HL-60 (cell line): Measurements from ENCODE around the gene MANBA.
A peak's percentile ranks its signal among the peaks of the same experiment; 100 is the strongest.

Source experiments
- DNase-seq, 2 experiments: peaks; one replicate each; pipeline ENCODE4 v3.0.0-alpha.2; 2010 to 2020; ENCODE audit warnings: low read depth in 1 of 2, low spot score in 1 of 2
- H3K27ac ChIP-seq: fragments of 250-450 bp; sonication (Bioruptor Pico); replicated peaks from 2 replicates; pipeline ENCODE4 v1.5.1; 2020; ENCODE audit warnings: mild to moderate bottlenecking, moderate library complexity
- H3K27me3 ChIP-seq: fragments of 250-450 bp; sonication (Bioruptor Pico); 2 replicates; pipeline ENCODE4 v1.5.1; 2021; ENCODE audit warnings: mild to moderate bottlenecking, moderate library complexity; ENCODE audit not compliant: insufficient read depth, poor library complexity, severe bottlenecking
- H3K4me3 ChIP-seq: replicated peaks from 2 replicates; pipeline ENCODE4 v1.5.1; 2011; ENCODE audit warnings: mild to moderate bottlenecking, control low read depth, low read length; ENCODE audit not compliant: insufficient read depth
- GABPA ChIP-seq: IDR thresholded peaks from 2 replicates; pipeline ENCODE4 v1.6.1; 2012; ENCODE audit warnings: low read depth
- POLR2AphosphoS5 ChIP-seq: IDR thresholded peaks from 2 replicates; pipeline ENCODE4 v1.6.1; 2012; ENCODE audit warnings: low read depth
- SPI1 ChIP-seq: IDR thresholded peaks from 2 replicates; pipeline ENCODE4 v1.6.1; 2012; ENCODE audit warnings: low read depth, mild to moderate bottlenecking, borderline replicate concordance
- TF ChIP-seq, protein P1 (sequence below): IDR thresholded peaks from one replicate; pipeline ENCODE4 v1.5.1; 2011; ENCODE audit warnings: low read length, control low read depth, inconsistent platforms; ENCODE audit not compliant: insufficient read depth
- TF ChIP-seq, protein P2 (sequence below): IDR thresholded peaks from 2 replicates; pipeline ENCODE4 v1.6.1; 2012; ENCODE audit warnings: low read depth; ENCODE audit not compliant: insufficient replicate concordance

Gene MANBA

DNA sequence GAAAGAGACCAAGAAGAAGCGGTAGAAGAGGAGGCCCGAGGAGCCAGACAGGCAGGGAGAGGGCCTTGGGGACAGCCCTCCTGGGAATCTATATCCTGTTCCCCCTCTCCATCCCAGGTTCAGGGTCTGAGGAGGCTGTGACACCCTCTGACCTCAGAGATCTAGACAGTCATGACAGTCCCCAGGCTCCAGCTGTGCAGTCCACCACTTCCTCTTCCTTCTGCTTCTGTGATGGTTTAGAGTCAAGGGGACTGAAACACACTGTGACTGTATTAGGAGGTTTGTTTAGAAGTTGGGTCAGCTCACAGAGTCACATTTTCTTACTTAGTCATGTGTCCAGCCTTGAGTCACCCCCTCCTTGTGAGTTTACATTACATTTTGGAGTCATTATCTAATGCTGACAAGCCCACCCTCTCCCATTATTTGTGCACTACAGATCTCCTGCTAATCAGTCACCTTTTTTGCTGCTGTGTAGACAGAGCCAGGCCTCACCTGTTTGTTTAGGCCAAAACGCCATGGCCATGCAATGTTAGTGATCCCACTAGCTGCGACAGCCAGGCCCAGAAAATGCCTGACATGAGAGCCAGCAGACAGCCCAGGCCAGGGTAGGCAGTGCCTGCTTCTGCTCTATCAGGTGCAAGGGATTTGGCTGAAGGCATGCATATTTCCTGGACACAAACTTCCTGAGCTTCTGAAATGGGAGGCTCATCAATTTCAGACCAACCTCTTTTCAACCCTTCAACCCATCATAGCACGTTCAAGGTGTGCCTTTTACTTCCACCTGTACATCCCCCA, 26.0 kb downstream of the MANBA start:
- DNase-seq: peak in 1 of 2 experiments; percentile 73
- H3K27ac ChIP-seq: peak overlapping the region; percentile 52
- TF ChIP-seq GABPA: peak; percentile 45; the same call in 1 of the 2 replicates
- TF ChIP-seq POLR2AphosphoS5: no peak
- TF ChIP-seq, protein P1, sequence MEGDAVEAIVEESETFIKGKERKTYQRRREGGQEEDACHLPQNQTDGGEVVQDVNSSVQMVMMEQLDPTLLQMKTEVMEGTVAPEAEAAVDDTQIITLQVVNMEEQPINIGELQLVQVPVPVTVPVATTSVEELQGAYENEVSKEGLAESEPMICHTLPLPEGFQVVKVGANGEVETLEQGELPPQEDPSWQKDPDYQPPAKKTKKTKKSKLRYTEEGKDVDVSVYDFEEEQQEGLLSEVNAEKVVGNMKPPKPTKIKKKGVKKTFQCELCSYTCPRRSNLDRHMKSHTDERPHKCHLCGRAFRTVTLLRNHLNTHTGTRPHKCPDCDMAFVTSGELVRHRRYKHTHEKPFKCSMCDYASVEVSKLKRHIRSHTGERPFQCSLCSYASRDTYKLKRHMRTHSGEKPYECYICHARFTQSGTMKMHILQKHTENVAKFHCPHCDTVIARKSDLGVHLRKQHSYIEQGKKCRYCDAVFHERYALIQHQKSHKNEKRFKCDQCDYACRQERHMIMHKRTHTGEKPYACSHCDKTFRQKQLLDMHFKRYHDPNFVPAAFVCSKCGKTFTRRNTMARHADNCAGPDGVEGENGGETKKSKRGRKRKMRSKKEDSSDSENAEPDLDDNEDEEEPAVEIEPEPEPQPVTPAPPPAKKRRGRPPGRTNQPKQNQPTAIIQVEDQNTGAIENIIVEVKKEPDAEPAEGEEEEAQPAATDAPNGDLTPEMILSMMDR: no peak
- peak; percentile 95 for TF ChIP-seq SPI1
- no peak overlapping the region for H3K4me3 ChIP-seq
- no peaks in the 10 kb centered on the region for H3K27me3 ChIP-seq

DNA sequence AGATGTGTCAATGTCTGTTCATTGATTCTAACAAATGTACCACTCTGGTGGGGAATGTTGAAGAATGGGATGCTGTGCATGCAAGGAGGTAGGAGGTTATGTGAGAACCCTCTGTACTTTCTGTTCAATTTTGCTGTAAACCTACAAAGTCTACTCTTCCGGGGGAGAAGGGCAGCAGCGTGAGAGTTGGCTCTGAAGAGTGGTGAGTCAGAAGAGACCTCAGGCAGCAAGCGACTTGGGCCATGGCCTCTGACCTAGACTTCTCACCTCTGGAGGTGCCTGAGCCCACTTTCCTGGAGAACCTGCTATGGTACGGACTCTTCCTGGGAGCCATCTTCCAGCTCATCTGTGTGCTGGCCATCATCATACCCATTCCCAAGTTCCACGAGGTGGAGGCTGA, 26.7 kb downstream of the MANBA start:
- H3K4me3 ChIP-seq: no peak overlapping the region
- TF ChIP-seq, protein P1: no peak
- no peak for TF ChIP-seq POLR2AphosphoS5
- TF ChIP-seq, protein P2, sequence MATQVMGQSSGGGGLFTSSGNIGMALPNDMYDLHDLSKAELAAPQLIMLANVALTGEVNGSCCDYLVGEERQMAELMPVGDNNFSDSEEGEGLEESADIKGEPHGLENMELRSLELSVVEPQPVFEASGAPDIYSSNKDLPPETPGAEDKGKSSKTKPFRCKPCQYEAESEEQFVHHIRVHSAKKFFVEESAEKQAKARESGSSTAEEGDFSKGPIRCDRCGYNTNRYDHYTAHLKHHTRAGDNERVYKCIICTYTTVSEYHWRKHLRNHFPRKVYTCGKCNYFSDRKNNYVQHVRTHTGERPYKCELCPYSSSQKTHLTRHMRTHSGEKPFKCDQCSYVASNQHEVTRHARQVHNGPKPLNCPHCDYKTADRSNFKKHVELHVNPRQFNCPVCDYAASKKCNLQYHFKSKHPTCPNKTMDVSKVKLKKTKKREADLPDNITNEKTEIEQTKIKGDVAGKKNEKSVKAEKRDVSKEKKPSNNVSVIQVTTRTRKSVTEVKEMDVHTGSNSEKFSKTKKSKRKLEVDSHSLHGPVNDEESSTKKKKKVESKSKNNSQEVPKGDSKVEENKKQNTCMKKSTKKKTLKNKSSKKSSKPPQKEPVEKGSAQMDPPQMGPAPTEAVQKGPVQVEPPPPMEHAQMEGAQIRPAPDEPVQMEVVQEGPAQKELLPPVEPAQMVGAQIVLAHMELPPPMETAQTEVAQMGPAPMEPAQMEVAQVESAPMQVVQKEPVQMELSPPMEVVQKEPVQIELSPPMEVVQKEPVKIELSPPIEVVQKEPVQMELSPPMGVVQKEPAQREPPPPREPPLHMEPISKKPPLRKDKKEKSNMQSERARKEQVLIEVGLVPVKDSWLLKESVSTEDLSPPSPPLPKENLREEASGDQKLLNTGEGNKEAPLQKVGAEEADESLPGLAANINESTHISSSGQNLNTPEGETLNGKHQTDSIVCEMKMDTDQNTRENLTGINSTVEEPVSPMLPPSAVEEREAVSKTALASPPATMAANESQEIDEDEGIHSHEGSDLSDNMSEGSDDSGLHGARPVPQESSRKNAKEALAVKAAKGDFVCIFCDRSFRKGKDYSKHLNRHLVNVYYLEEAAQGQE: no peak
- no peak for TF ChIP-seq GABPA
- no peak for TF ChIP-seq SPI1
- DNase-seq: no peak
- H3K27ac ChIP-seq: no peak overlapping the region
- no peaks in the 10 kb centered on the region for H3K27me3 ChIP-seq

DNA sequence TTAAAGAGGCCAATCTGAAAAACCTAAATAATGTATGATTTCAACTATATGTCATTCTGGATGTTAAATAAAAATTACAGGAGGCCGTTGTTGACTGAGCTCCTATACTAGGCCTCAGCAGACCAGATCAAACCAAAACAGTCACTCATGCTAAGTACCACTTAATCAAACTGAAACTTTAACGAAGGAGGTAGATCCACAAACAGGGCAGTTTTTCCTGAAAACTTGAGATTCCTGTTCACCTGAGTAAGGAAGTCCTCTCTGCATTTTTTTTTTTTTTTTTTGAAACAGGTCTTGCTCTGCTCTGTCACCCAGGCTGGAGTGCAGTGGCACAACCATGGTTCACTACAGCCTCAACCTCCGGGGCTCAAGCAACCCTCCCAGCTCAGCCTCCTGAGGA, 27.7 kb downstream of the MANBA start:
- Histone ChIP-seq H3K27me3 (no peaks in the 10 kb centered on the region), H3K27ac (no peak overlapping the region), H3K4me3 (no peak overlapping the region)
- DNase-seq: no peak
- no peak for TF ChIP-seq POLR2AphosphoS5
- no peak for TF ChIP-seq SPI1
- TF ChIP-seq, protein P1: no peak
- TF ChIP-seq, protein P2: no peak
- TF ChIP-seq GABPA: no peak
